Duodenal mucosa (tissue), 2 donors: Measurements from ENCODE around the gene AVPI1.
"Not testable (repeated sequence)": the region's sequence is repeated elsewhere in the genome, so short reads cannot be mapped to it uniquely, and the experiment has no call there.

Source experiments
- H3K27ac ChIP-seq: one replicate; pipeline ENCODE4 v1.7.0; 2013; ENCODE audit warnings: low read depth, low read length
- H3K27me3 ChIP-seq, 2 donors: one replicate each; pipeline ENCODE4 v1.7.0; 2013; ENCODE audit warnings: low read length in 2 of 2, control low read depth in 1 of 2; ENCODE audit not compliant: insufficient read depth in 2 of 2, control insufficient read depth in 1 of 2
- H3K36me3 ChIP-seq, 2 donors: one replicate each; pipeline ENCODE4 v1.7.0; 2013; ENCODE audit warnings: low read length in 2 of 2, control low read depth in 1 of 2; ENCODE audit not compliant: insufficient read depth in 2 of 2, control insufficient read depth in 1 of 2
- H3K4me1 ChIP-seq, 2 donors: one replicate each; pipeline ENCODE4 v1.7.0; 2013; ENCODE audit warnings: low read length in 2 of 2, control low read depth in 1 of 2; ENCODE audit not compliant: insufficient read depth in 2 of 2, control insufficient read depth in 1 of 2
- H3K4me3 ChIP-seq, 2 donors: one replicate each; pipeline ENCODE4 v1.7.0; 2013; ENCODE audit warnings: low read length in 2 of 2, low read depth in 1 of 2
- H3K9ac ChIP-seq, 2 donors: one replicate each; pipeline ENCODE4 v1.7.0; 2013; ENCODE audit warnings: low read length in 2 of 2, low read depth in 1 of 2
- H3K9me3 ChIP-seq, 2 donors: one replicate each; pipeline ENCODE4 v1.7.0; 2013; ENCODE audit warnings: low read length in 2 of 2, control low read depth in 1 of 2; ENCODE audit not compliant: control insufficient read depth in 1 of 2

The AVPI1 gene

DNA sequence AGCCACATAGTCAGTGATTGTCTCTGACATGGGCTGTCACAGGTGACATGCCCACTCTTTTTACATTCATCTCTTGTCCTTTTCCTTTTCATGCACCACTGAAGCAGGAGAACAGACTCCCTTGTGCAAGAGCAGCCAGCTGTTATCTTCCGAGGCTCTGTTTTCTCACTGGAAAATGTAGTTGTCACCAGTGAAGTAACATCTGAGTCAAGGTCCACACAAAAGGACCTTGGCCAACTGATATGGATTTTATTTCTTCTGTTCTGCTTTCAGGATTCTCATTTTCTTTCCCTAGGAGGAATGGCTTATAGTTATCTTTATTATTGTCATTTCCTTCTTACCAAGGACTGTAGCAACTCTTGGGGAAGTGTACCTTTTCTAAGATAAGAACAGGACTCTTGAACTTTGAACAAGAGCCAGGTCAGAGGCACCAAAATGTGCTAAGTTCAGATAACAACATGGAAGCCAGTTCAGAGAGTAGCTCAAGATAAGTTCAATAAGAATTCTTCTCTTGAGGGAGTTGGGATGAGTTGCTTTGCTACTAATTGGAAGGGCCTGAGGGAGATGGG lies 22.7 kb downstream of the AVPI1 start:
- H3K9me3 ChIP-seq = no peaks in the 10 kb centered on the region
- no peaks in the 10 kb centered on the region for H3K27me3 ChIP-seq
- peaks cover 10 to 14% of the 10 kb centered on the region in 2 donors for H3K4me1 ChIP-seq
- H3K27ac ChIP-seq = no peak overlapping the region
- peak overlapping the region; percentile 1 to 16 for H3K4me3 ChIP-seq
- no peak overlapping the region for H3K9ac ChIP-seq
- peaks cover 25 to 30% of the 10 kb centered on the region in 2 donors for H3K36me3 ChIP-seq

DNA sequence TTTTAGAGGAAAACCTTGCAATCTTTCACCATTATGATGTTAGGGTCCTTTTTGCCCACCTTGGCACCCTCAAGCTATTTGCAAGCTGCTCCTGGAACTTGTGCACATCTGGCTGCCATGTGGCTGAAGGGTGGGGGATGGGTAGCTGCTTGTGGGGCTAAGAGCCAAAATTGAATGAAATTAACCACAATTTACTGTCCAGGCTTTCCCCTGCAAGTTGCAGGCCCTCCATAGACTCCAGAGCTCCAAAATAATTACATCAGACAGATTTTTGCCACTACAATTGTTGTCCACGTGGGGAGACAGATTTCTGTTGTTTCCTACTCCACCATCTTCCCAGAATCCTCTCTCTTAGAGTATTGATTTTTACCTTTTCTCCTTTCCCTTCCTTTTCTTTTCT lies 27.5 kb downstream of the AVPI1 start:
- Histone ChIP-seq H3K36me3 (peaks cover 11 to 25% of the 10 kb centered on the region in 2 donors), H3K27me3 (no peaks in the 10 kb centered on the region), H3K9me3 (no peaks in the 10 kb centered on the region), H3K4me1 (peaks cover 10 to 12% of the 10 kb centered on the region in 2 donors), H3K27ac (no peak overlapping the region), H3K4me3 (no peak overlapping the region), H3K9ac (no peak overlapping the region)

DNA sequence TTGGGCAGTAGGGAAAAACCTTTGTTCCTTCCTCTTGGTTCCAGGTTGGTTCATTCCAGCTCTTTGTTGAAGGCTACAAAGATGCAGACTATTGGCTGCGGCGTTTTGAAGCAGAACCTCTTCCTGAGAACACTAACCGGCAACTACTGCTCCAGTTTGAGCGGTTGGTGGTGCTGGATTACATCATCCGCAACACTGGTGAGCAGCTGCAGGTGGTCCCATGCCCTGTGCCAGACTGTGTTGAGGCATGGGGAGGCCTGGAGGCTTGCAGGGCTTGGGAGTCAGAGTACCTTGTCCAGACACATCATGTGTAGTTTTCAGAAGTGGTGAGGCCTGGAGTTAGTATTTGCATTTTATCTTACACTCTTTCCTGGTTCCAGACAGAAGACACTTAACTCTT lies 30.3 kb downstream of the AVPI1 start:
- Histone ChIP-seq H3K27me3 (no peaks in the 10 kb centered on the region), H3K4me3 (no peak overlapping the region), H3K36me3 (peaks cover 16 to 44% of the 10 kb centered on the region in 2 donors), H3K4me1 (peaks cover 0 to 4% of the 10 kb centered on the region in 2 donors), H3K9ac (no peak overlapping the region), H3K9me3 (no peaks in the 10 kb centered on the region), H3K27ac (no peak overlapping the region)

DNA sequence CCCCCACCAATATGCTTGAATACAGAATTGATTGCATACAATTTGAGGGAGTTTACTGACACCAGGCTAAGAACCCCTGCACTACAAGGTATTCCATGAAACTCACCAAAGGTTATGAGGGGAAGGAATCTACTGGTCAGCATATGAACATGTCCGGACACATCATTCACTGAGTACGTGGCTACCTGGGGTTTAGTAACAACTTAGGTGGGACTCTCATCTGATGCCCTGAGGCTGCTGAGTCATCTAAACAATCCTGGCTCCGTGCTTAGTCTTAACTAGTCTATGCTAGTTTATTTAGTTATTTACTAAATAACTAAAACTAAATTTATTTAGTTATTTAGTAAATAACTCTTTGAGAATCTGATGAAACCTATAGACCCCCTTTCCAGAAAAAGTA lies 35.3 kb downstream of the AVPI1 start:
- H3K9ac ChIP-seq = no peak overlapping the region
- peaks cover 0 to 12% of the 10 kb centered on the region in 2 donors for H3K4me1 ChIP-seq
- no peaks in the 10 kb centered on the region for H3K27me3 ChIP-seq
- no peak overlapping the region for H3K4me3 ChIP-seq
- peaks cover 27 to 45% of the 10 kb centered on the region in 2 donors for H3K36me3 ChIP-seq
- H3K27ac ChIP-seq = no peak overlapping the region
- no peaks in the 10 kb centered on the region for H3K9me3 ChIP-seq

DNA sequence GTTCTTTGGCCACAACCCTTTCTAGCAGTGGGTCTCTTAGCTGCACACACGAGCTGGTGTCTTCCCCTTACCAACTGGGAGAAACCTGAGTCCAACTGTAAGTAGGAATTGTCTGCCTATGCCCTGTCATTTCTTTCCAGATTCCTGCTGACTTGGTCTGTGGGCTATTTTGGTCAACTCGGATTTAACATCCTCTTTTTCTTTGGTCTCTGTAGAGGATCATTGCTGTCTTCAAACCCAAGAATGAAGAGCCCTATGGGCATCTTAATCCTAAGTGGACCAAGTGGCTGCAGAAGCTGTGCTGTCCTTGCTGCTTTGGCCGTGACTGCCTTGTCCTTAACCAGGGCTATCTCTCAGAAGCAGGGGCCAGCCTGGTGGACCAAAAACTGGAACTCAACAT lies 36.3 kb downstream of the AVPI1 start:
- H3K27ac ChIP-seq = no peak overlapping the region
- H3K4me1 ChIP-seq = peaks cover 0 to 9% of the 10 kb centered on the region in 2 donors
- H3K9me3 ChIP-seq = no peaks in the 10 kb centered on the region
- H3K27me3 ChIP-seq = no peaks in the 10 kb centered on the region
- H3K4me3 ChIP-seq = no peak overlapping the region
- peaks cover 21 to 34% of the 10 kb centered on the region in 2 donors for H3K36me3 ChIP-seq
- no peak overlapping the region for H3K9ac ChIP-seq

DNA sequence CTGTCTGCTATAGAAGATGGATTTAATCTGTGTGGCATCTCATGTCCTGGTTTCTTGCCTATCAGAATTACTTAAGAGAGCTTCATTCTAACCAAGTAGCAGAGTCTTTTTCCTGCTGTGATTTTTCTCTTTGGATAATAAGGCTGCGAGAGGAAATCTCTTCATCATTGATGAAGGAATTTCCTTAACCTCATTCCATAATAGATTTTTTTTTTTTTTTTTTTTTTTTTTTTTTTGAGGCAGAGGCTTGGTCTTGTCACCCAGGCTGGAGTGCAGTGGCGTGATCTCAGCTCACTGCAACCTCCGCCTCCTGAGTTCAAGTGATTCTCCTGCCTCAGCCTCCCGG lies 37.7 kb downstream of the AVPI1 start:
- H3K9me3 ChIP-seq, H3K27me3 ChIP-seq, H3K4me3 ChIP-seq, H3K9ac ChIP-seq, H3K4me1 ChIP-seq, H3K27ac ChIP-seq: not testable (repeated sequence)
- peaks cover 21 to 35% of the 10 kb centered on the region in 2 donors for H3K36me3 ChIP-seq

DNA sequence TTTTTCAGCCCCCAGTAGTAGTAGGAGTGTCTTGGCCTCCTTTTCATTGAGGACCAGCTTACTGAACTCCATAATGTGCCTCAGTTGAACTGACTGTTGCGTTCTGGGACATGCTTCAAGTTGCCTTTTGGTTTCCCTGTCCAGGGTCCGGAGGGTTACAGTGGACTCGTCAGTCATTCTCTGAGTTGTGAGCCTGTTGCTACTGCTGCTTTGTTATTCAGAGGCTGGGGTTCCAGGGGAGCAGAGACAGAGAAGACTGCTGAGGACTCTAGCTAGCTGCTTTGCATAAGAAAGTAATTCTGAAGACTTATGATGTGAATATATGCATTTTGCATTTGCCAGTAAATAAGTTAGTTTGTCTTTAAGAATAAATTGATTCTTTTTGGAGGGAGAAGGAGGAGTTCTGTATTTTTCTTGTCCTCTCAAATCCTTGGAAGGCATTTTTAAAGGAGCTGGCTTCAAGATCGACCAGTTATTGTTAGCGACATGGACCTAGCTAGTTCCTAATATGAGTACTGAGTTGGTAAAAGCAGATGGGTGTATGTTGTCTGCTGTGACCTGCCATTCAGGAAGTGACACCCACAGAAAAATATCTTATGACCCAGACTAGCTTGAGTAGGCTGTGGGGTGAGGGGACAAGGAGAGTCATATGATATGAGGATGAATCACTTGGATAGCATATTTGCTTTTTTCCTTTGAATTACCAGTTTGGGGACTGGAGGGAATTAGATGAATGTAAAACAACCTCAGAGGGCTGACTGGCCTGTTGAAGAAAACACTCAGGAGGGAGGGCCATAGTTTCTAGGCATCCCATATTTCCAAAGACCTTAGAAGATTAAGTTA lies 38.3 kb downstream of the AVPI1 start:
- Histone ChIP-seq H3K36me3 (peaks cover 21 to 30% of the 10 kb centered on the region in 2 donors), H3K27me3 (no peaks in the 10 kb centered on the region), H3K27ac (no peak overlapping the region), H3K4me3 (no peak overlapping the region), H3K4me1 (peaks cover 0 to 9% of the 10 kb centered on the region in 2 donors), H3K9ac (no peak overlapping the region), H3K9me3 (no peaks in the 10 kb centered on the region)

DNA sequence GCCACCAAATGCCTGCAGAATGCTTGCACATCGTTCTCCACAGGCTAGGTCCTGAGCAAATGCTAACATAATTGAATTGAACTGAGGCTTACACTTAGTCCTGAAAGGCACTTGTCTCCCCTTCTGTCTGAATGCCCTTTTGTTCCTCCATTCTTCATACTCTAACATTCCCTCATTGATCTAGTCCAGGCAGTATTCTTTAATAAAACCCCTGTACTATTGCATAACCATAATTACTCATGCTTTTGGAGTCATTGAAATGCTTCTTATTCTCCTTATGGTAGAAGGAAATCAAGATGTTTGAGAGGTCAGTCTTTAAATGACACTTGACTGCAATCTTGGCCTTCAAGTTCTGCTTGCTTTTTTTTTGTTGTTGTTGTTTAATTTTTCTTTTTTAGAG lies 39.5 kb downstream of the AVPI1 start:
- Histone ChIP-seq H3K27me3 (no peaks in the 10 kb centered on the region), H3K36me3 (peaks cover 14 to 17% of the 10 kb centered on the region in 2 donors), H3K27ac (no peak overlapping the region), H3K4me1 (peaks cover 0 to 14% of the 10 kb centered on the region in 2 donors), H3K4me3 (no peak overlapping the region), H3K9me3 (no peaks in the 10 kb centered on the region), H3K9ac (no peak overlapping the region)

DNA sequence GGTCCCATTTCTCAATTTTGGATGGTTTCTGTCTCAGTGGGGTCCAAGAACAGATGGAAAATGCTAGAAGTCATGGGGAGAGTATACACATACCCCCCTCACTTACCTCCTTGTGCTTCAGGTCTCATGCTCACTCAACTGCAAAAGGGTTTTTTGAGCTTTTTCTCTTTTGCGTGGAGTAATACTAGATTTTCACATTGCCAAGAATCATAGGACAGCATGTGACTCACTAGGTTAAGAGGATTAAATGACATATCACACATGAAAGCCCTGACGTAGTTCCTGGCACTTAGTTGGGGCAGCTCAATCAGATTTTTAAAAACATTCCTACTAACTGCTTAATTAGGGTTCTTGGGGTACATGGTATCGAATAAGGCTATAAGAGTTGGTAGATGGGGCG lies 42.1 kb downstream of the AVPI1 start:
- Histone ChIP-seq H3K9ac (no peak overlapping the region), H3K4me3 (no peak overlapping the region), H3K27me3 (no peaks in the 10 kb centered on the region), H3K27ac (no peak overlapping the region), H3K4me1 (peaks cover 8 to 22% of the 10 kb centered on the region in 2 donors), H3K9me3 (no peaks in the 10 kb centered on the region), H3K36me3 (peaks cover 0 to 6% of the 10 kb centered on the region in 2 donors)

DNA sequence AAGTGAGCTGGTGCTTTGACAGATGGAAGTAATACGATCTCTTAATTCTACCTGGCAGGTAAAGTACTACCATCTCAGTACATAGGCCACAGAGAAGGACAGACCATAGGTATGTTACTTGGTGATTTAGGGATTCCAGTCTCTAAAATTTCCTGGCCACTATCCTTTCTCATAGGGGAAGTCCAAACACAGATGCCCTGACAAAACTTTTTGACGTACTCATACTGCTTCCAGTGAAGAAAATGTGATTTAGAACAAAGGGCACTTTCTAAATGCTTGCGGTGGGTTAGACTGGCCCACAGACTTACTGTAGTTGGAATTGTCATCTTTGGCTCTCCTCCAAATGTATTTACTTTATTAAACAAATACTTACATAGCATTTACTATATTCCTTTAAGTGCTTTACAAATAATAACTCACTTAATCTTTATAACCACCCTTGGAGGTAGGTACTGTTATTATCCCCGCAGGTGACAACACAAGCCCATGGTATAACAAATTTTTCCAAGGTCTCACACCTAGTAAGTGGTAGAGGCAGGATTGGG lies 43.5 kb downstream of the AVPI1 start:
- Histone ChIP-seq H3K9me3 (no peaks in the 10 kb centered on the region), H3K27me3 (no peaks in the 10 kb centered on the region), H3K36me3 (peaks cover 0 to 6% of the 10 kb centered on the region in 2 donors), H3K9ac (no peak overlapping the region), H3K4me3 (no peak overlapping the region), H3K27ac (no peak overlapping the region), H3K4me1 (peaks cover 8 to 15% of the 10 kb centered on the region in 2 donors)
